NCI-H345 (cell line): ENCODE measurements around the gene SMG9.

Experiments used
- DNase-seq: peaks from one replicate; lab custom pipeline; 2025; lab: John Stamatoyannopoulos, UW

Gene SMG9, protein sequence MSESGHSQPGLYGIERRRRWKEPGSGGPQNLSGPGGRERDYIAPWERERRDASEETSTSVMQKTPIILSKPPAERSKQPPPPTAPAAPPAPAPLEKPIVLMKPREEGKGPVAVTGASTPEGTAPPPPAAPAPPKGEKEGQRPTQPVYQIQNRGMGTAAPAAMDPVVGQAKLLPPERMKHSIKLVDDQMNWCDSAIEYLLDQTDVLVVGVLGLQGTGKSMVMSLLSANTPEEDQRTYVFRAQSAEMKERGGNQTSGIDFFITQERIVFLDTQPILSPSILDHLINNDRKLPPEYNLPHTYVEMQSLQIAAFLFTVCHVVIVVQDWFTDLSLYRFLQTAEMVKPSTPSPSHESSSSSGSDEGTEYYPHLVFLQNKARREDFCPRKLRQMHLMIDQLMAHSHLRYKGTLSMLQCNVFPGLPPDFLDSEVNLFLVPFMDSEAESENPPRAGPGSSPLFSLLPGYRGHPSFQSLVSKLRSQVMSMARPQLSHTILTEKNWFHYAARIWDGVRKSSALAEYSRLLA

DNA sequence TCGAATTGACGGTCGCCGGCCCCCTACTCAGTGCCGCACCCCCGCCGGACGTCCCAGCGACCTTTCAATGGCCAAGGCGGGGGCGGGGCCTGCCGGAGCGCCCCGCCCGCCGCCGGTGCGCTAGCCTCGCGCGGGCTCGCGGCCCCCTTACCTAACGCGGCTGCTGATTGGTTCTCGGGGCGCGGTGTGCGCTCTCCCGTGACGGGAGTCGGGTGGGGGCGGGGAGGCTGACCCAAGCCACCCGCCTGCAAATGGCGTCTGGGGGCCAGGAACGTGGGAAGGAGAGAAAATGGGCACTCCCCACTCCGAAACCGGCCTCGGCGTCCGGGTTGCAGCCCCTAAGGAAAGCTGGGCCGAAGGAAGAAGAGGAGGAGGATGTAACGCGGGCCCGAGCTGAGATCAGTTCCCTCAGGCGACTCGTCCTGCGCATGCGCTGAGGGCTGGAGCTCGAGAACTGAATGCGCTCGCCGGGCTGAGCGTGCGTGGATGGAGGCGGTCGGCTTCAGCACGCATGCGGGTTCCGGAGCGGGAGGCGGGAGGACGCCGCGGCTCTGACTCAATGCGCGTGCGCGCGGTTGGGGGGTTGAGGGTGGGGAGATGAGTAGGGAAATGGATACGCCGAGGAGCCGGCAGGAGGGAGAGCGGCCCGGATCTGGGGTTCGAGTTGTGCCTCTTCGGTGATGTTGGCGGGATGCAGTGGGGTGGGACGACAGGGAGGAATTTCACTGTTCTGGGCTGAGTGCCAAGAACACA lies at the start of gene SMG9:
Gene SMG9 (minus strand): TSS at position 460 of the 753 bp plus-strand sequence. CDS start 4,221 bp downstream, outside the sequence.
- DNase-seq: peak; percentile 94

DNA sequence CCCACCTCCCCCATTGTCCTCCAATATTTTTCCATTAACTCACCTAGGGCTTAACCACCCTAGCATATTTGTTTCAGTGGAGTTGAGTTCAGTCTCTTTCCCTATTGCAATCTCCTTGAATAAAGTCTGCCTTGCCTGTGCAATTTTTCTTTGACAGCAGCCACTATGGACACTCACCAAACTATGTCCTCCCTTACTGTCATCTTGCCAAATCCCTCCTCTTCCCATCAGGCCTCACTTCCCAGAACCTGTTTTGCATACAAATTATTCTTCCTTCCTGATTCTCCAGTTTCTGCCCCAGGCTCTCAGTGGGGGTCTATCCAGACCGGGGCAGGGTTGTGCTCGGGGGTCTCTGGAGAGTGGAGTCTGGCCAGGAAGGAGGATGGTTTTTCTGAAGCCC lies 49.7 kb upstream of the SMG9 start:
- no peak for DNase-seq

DNA sequence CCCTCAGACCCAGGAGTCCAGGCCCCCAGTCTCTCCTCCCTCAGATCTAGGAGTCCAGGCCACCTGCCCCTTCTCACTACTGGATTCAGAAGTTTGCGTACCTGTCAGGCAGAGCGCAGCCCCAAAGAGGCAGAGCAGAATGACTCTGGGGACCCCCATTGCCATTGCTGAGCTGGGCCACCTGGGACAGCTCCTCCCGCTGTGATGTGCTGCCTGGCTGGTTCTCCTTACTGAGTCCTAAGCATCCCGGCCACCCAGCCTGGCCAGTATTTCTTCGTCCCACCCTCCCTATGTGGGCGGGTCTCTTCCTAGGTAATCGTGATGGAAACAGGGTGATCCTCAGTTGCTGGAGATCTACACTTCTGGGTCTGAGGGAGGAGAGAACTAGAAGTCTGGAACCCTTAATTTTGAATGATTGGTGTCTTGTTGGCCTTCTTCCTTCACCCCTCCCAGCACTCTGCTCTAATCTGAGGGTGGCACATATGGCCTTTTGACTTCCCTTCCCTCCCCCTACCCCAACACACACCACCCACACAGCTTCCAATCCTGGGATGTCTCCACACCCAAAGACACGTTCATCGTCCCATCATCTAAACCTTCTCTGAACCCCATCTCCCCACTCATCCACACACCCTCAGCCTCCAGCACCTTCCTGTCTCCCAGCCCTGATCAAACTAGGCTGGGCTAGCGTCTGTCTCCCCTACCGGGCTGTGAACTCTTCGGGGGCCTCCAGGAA lies 47.6 kb upstream of the SMG9 start, which contains the start of gene LYPD5:
Gene LYPD5 (minus strand): TSS at position 232 of the 736 bp plus-strand sequence. CDS start 67 bp downstream, at position 165.
- DNase-seq: no peak

DNA sequence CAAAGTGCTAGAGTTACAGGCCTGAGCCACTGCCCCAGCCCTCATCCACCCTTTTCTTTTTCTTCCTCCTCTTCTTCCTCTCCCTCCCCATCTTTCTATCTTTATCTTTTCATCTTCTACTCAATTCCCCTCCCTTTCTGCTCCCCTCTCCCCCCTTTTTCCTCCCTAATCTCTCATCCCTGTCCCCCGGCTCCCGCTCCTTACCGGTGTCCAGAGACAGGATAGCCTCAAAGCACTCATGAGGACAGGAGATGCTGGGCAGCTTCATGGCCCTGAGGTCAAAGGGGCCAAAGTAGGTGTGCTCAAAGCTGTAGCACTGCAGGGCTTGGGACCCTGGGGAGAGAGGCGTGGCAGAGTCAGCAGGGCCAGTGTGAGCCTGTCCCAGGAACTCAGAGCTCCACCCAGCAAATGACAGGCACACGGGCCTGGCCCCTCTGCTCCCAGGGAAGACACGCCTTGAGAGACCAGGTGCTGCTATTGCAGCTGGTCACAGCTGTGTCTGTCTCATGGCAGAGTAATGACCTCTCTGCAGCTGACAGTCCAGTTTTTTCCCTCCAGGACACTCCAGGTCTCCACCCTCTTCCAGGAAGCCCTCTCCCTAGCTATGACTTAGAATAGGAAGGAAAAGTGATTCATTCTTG lies 44.9 kb upstream of the SMG9 start:
- no peak for DNase-seq

DNA sequence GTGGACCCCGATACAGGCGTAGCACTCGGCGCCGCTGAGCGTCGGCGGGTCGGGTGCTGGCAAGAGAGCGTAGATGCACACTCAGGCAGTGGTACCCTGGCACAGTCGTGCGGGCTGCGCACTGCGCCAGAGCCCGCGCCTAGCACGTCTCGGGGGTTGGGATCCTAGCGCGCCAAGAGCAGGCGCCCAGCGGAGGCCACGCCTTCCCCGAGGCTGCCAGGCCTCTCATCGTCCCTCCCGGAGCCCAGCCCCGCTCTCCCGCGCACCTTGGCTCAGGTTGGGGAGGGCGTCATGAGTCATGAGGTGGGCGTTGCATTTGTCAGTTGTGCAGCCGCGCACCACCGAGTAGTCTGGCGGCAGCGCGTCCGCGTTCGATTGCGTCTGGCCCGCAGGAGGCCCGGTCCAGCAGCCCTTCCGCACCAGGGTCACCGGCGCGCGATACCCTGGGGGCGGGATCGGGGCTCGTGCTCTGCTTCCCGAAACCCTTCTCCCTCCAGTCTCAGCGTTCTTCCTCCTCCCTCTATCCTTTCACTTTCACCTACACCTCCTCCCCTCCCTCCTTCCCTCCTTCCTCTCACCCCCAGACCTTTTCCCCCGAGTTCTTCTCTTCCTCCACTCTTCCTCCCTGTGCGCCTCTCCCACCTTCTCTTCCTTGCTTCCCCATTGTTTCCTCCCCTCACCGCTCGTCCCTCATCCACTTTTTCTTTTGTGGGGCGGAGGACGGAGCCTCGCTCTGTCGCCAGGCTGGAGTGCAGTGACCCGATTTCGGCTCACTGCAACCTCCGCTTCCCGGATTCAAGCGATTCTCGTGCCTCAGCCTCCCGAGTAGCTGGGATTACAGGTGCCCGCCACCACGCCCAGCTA lies 44.0 kb upstream of the SMG9 start:
- peak; percentile 70 for DNase-seq

DNA sequence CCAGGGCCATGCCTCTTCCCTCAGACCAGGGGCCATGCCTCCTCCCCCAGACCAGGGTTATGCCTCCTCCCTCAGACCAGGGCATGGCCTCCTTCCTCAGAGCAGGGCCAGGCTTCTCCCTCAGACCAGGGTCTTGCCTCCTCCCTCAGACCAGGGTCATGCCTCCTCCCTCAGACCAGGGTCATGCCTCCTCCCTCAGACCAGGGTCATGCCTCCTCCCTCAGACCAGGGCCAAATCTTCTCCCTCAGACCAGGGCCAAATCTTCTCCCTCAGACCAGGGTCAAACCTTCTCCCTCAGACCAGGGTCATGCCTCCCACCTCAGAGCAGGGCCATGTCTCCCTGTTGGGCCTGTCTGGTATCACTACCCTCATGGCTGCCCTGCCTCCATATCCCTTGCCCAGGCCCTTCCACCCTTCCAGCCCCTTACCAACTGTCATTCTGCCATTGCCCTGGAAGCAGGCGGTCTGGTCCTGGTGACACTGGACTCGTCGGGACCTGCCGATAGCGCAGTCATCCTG lies 43.3 kb upstream of the SMG9 start:
- DNase-seq: no peak

DNA sequence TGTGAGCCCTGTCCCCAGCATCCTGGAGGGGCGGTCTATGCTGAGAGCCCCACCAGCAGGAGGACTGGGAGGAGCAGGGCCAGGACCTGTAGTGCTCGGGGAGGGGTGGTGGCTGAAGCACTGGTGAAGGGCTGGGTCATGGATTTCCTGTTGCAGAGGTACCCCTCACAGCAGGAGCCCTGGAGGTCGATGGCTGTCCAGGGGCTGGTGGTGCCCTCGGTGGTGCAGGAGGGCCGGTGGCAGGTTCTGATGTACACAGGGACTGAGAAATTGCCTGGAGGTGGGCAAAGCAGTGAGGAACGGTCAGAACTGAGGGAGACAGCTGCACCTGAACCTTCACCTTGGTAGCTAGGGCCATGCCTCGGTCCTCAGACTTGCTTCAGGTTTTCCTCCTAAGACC lies 42.8 kb upstream of the SMG9 start:
- DNase-seq: no peak

DNA sequence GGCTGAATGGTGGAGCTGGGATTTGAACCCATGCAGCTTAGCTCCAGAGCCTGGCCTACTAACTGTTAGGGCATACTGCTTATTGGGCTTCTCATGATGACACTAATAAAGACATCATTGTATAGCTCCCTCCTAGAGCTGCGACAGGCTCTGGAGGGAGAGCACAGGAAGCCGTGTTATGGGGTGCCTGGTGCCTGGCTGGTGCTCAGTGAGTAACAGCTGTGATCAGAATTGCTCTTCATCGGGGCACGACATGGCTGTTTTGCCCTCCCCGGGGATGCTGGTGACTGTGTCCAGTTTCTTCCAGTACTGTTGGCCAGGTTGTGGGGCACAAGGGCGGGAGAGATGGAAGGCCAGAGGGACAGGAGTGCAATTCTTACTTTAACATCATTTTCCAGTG lies 42.4 kb upstream of the SMG9 start:
- DNase-seq: no peak

DNA sequence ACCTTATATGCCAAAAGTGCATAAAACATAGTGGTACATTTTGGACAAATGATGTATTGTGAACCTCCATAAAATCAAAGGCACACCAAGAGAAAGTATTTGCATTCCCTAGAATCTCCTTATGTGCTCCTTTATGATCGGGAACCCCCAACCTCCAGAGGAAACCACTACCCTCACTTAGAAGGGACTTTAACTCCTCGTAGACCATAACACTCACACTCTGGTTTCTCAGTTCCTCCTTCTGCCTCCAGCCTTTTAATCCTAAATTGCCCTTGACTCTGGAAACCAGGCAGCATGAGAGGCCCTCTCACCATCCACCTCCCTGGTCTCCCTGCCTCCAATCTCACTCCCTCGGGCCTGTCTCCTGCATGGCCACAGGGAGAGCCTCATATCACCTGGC lies 35.8 kb upstream of the SMG9 start:
- no peak for DNase-seq

DNA sequence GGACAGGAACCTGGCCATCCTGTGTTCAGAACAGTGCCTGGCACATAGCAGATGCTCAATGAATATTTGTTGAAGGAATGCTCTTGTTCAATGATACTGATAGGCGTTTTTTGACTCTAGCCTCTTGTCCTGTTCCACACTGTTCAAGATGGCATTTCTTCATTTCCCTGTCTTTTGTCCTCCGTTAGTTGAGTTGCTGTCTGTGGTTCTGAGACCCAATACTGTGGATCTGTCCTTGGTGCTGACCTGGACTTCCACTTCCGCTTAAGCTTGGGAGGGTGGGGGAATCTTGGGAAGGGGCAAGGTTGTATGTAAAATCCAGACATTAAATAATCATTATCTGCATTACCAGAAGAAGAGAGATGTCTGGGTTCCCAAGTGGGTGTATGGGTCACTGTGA lies 34.3 kb upstream of the SMG9 start:
- DNase-seq: no peak

DNA sequence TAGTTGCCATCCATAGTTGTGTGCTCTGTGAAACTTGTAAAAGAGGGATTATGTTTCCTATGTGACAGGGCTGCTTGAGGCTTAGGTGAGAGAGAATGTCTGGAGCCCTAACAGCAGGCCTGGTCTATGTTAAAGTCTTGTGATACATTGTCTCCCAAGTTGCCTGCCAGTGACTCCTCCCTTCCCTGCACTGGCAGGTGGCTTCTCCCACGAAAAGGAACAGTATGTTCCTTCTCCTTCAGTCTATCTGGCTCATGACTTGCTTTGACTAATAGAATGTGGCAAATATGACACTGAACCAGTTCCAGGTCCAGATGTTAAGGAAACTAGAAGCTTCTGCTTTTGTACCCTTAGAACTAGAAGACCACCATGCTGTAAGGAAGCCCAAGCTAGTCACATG lies 31.9 kb upstream of the SMG9 start:
- DNase-seq: no peak

DNA sequence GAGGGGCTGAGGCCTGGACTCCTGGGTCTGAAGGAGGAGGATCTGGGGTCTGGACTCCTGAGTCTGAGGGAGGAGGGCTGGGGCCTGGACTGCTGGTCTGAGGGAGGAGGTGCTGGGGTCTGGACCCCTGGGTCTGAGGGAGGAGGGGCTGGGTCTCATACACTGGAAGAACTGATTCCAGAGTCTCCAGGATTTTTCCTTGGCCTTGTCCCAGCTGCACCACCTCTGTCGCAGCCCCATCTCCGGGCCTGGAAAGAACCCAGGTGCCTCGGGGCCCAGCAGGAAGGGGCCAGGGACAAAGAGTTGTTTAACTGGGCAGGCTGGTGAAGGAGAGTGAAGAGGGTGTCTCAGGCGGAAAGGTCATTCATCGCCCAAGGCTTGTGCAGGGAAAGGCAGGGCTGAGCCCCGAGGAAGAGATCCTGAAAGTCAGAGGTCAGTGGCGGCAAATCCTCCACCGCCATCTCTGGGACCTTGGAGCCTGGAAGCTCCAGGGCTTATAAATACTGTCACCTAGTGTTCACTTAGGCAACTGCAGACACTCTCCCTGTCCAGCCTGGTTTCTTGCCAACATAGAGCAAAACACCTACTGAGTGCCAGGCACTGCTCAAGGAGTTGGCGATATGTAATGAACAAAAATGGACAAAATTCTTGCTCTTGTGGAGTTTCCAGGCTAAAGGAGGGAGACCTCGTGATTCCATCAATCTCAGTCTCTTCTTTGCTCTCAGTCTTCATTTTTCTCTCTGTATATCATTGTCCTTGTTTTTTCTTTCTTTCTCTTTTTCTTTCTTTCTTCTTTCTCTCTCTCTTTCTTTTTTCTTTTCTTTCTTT lies 30.4 kb upstream of the SMG9 start:
- DNase-seq: peak; percentile 46

DNA sequence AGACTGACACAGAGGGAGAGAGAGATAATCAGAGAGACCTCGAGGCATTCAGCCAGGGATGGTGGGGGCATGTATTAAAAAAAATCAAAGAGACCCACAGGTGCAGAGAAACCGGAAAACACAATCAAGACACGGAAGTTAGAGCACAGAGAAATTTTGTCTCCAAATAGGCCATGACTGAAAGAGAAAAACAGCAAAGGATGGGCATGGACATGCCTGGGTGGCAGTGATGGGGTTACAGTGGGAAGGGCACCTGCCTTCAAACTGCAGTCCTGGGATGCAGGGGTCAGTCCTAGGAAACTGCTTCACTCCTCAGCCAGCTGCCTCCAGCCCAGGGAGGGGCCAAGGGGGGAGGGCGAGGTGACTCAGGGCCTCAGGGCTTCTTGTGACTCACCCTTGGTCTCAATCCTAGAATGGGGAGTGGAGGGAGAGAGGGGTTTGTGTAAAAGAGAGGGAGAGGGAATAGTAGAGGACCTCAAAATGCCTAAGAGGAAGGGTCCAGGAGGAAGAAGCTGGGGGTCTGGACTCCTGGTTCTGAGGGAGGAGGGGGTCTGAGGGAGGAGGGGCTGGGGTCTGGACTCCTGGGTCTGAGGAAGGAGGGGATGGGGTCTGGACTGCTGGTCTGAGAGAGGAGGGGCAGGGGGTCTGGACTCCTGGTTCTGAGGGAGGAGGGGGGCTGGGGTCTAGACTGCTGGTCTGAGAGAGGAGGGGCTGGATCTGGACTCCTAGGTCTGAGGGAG lies 29.6 kb upstream of the SMG9 start:
- DNase-seq: no peak

DNA sequence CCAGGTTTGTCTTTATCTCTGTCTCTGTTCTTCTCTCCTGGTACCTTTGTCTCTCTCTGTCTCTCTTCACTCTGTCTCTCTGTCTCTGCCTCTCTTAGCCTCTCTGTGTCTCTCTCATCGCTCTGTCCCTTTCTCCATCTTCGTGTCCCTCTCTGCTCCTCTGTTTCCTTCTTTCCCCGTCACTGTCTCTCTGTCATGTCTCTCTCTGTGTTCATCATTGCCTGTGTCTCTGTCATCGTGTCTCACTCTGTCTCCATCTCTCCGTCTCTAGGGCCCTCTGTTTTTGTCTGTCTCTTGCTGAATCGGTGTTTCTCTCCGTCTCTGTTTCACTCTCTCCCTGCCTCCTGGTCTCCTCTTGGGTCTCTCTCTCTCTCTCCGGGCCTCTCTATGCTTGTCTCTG lies 28.9 kb upstream of the SMG9 start:
- DNase-seq: no peak

DNA sequence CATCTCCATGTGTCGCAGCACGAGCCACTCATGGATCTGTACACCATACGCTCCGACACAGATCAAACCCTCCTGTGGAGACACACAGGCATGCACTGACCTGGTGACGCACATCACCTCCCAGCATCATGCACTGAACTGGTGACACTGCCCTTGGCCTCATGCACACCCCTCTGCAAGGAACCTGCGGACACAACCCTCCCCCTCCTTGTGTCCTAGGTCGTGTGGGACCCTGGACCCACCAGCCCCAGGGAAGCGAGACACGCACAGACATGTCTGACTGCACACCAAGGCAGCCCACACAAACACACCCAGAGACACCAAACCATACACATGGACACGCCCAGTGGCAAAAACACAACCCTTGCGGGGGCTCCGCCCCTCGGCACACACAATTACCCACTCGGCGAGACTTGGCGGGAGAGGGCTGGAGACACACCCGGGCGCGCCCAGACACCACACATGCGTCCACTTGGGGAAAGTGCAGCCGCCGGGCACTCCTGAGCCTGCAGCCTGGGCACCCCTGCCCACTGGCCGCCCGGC lies 28.0 kb upstream of the SMG9 start:
- no peak for DNase-seq

DNA sequence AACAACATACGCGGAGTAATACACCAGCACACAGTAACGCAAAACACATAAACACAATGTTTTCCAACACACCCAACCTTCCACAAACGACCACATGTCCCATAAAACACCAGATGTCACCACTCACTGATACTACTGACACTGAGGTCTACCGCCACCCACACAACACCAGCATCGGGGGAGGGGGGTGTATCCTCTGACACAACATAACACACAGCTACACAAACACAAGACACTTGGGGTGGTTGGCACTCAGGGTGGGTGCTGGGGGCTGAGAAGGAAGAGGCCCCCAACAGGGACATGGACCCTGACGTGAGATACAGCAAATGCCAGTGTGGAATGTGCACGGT lies 27.5 kb upstream of the SMG9 start:
- no peak for DNase-seq

DNA sequence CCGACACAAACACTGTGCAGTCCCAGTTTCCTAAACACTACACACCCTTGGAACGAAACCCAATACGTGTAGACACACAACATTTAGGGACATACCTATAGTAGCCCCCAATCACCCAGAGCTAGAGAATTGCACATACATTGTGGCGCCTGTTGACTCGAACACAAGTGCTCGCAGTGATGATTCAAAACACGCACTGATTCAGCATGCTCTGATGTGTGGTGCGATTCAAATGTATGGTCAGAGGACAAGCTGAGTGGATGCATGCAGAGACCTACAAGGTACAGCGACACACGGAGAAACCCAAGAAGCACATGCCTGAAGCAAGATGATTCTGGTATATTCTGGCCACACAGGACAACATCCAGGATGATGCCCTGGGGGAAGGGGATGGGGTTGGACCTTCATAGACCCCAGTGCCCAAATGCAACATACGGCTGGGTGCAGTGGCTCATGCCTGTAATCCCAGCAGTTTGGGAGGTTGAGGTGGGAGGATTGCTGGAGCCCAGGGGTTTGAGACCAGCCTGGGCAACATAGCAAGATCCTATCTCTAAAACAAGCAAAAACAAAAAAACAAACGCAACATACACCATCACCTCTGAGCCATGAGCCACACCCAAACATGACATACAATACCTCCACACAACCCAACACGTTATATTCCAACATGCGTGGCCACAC lies 27.0 kb upstream of the SMG9 start:
- no peak for DNase-seq
